MM.1S (cell line): Measurements from ENCODE around the gene SLCO4A1.

Source experiments
- CTCF ChIP-seq: fragments of 300-600 bp; sonication (generic); IDR thresholded peaks from 2 replicates; pipeline ENCODE4 v1.5.1; 2016; ENCODE audit warnings: antibody characterized with exemption, low read length, mixed read lengths
- EZH2 ChIP-seq: fragments of 300-600 bp; sonication (generic); optimal IDR thresholded peaks from 2 replicates; pipeline ENCODE3; 2017; ENCODE audit warnings: low read depth, mild to moderate bottlenecking, antibody characterized with exemption, low read length, mixed read lengths
- EZH2phosphoT487 ChIP-seq: fragments of 300-600 bp; sonication (generic); IDR thresholded peaks from 2 replicates; pipeline ENCODE4 v1.6.1; 2018; ENCODE audit warnings: antibody characterized with exemption, low read length

- no peak for TF ChIP-seq CTCF
- no peak for TF ChIP-seq EZH2phosphoT487
- TF ChIP-seq EZH2 = no peak
These were observed 46.7 kb downstream of the SLCO4A1 start for GRCh38 chr20:62688855-62689460.
